Transverse colon (tissue), 4 donors: ENCODE measurements around the gene NHLH1.

Source experiments
- EP300 ChIP-seq: sonication (generic); formaldehyde crosslinking; IDR thresholded peaks from one replicate; pipeline ENCODE4 v1.6.1; 2017; ENCODE audit warnings: antibody characterized with exemption, low read depth
- POLR2A ChIP-seq: fragments of 450-650 bp; IDR thresholded peaks from one replicate; pipeline ENCODE4 v1.6.1; 2016; ENCODE audit warnings: antibody characterized with exemption, mild to moderate bottlenecking, moderate library complexity
- POLR2AphosphoS5 ChIP-seq, 3 donors: sonication (generic); formaldehyde crosslinking; IDR thresholded peaks; one replicate each; pipeline ENCODE4 v1.6.1; 2016; ENCODE audit warnings: antibody characterized with exemption in 3 of 3
- TF ChIP-seq, protein P1 (sequence below), 5 experiments: fragments of 200-600 bp in 3 of 5; fragments of 450-650 bp in 2 of 5; sonication (generic) in 3 of 5; IDR thresholded peaks; 1 replicate in 2 of 5; 2 replicates in 3 of 5; pipeline ENCODE4 v1.5.1; 2016 to 2017; ENCODE audit warnings: antibody characterized with exemption in 5 of 5, inconsistent platforms in 3 of 5, mild to moderate bottlenecking in 2 of 5, moderate library complexity in 1 of 5

GRCh38 chr1:160344936-160345335, 21.9 kb upstream of the NHLH1 start:
- TF ChIP-seq, protein P1, sequence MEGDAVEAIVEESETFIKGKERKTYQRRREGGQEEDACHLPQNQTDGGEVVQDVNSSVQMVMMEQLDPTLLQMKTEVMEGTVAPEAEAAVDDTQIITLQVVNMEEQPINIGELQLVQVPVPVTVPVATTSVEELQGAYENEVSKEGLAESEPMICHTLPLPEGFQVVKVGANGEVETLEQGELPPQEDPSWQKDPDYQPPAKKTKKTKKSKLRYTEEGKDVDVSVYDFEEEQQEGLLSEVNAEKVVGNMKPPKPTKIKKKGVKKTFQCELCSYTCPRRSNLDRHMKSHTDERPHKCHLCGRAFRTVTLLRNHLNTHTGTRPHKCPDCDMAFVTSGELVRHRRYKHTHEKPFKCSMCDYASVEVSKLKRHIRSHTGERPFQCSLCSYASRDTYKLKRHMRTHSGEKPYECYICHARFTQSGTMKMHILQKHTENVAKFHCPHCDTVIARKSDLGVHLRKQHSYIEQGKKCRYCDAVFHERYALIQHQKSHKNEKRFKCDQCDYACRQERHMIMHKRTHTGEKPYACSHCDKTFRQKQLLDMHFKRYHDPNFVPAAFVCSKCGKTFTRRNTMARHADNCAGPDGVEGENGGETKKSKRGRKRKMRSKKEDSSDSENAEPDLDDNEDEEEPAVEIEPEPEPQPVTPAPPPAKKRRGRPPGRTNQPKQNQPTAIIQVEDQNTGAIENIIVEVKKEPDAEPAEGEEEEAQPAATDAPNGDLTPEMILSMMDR (IDR thresholded peaks at IDR 0.05) = no peak
- TF ChIP-seq EP300 = no peak
- TF ChIP-seq POLR2AphosphoS5 (IDR thresholded peaks at IDR 0.05) = no peak
- TF ChIP-seq POLR2A = no peak
